Adrenal gland (tissue), 5 donors: Measurements from ENCODE around the gene TIMMDC1.

Experiments
- CTCF ChIP-seq, 6 experiments: fragments of 450-650 bp in 4 of 6; fragments of 200-600 bp in 2 of 6; sonication (generic) in 1 of 6; IDR thresholded peaks; 1 replicate in 5 of 6; 2 replicates in 1 of 6; pipeline versions ENCODE4 v1.5.1 to v1.8.0; 2016 to 2021; ENCODE audit warnings: antibody characterized with exemption in 6 of 6, mild to moderate bottlenecking in 2 of 6, moderate library complexity in 1 of 6
- POLR2A ChIP-seq, 2 donors: fragments of 450-650 bp; IDR thresholded peaks; one replicate each; pipeline ENCODE4 v1.6.1; 2017; ENCODE audit warnings: antibody characterized with exemption in 2 of 2, mild to moderate bottlenecking in 2 of 2, moderate library complexity in 1 of 2
- donor health status: DM: no; HTN: no; CAD: no.

- no peak for TF ChIP-seq CTCF (IDR thresholded peaks at IDR 0.05)
- no peak for TF ChIP-seq POLR2A (IDR thresholded peaks at IDR 0.05)
Measured at GRCh38 chr3:119562307-119562961, 64.1 kb downstream of the TIMMDC1 start.
